Activated CD8-positive, alpha-beta memory T cell treated with anti-CD3 and anti-CD28 coated beads, Interleukin-2, amount 50 U/mL, for 1 hour (primary cell): ENCODE measurements around the gene KCNH1.

Experiments used
- DNase-seq: peaks from one replicate; pipeline ENCODE4 v3.0.0-alpha.2; 2020; ENCODE audit errors: extremely low read depth

The KCNH1 gene

GRCh38 chr1:210723646-210724045 is 410.3 kb downstream of the KCNH1 start:
- DNase-seq, result no peak

GRCh38 chr1:210722410-210723081 is 411.4 kb downstream of the KCNH1 start:
- no peak for DNase-seq

DNA sequence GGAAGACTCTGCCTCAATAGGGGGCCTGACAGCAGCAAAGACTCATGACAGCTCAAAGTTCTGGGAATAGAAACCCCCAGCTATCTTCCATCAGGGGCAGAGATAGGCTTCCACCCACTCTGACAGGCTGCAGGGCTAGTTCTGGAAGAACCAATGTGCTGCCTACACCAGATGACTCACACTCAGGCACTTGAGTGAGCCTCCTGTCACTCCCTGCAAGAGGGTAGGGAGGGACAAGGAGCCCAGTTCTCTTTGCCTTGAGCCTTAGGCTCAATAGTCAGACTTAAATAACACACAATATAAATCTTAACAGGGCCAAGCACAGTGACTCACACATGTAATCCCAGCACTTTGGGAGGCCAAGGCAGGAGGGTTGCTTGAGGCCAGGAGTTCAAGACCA is 418.9 kb downstream of the KCNH1 start:
- no peak for DNase-seq

GRCh38 chr1:210711825-210712612 is 421.9 kb downstream of the KCNH1 start:
- DNase-seq, result no peak

DNA sequence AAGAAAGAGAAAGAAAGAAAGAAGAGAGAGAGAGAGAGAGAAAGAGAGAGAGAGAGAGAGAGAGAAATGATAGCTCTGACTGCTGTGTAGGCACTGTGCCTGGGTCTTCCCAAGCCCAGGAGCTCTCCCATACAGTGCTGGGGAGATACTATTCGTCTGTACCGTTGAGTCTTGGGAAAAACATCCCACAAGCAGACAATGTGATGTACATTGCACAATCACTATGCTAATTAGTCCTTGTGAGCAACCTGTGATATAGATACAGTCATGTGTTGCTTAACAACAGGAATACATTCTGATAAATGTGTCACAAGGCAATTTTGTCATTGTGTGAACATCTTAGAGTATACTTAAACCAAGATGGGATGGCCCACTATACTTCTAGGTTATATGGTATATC is 424.2 kb downstream of the KCNH1 start:
- DNase-seq, result no peak

GRCh38 chr1:210707300-210708240 is 426.4 kb downstream of the KCNH1 start:
- no peak for DNase-seq

DNA sequence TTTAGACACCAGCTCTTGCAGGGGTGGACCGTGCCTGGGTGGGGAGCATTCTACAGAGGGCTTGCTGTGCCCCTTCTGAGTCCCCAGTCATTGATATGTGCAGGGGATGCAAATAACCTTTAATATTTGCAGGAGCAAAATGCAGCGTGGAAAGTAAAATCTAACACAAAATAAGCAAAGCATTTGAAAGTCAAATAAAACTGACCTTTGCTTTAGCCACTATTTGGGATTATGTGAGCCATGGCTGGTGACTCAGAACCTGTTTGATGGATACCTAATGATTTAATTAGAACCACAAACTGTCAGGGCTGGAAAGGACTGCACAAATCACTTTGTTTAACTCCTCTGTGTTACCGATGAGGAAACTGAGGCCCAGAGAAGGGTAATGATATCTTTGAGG is 427.7 kb downstream of the KCNH1 start:
- DNase-seq, result no peak

GRCh38 chr1:210705086-210705485 is 428.9 kb downstream of the KCNH1 start:
- DNase-seq, result no peak

DNA sequence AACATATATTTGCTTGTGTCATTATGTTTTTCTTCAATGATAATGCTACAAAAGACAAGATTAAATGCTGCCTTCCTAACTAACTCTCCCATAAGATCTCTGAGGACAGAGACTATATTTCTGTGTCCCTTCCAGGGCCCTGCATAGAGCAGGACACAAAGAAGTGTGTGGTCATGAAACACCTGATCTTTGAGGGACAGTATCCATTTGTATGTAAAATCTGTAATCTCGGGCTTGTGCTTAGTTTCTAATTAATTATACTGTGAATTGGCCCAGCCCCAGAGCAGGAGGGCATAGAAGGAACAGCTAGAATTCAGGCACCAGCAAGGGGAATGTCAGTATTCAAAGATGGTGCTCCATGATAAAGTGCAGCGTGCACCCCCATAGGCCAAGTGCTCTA is 430.4 kb downstream of the KCNH1 start:
- DNase-seq, result no peak

DNA sequence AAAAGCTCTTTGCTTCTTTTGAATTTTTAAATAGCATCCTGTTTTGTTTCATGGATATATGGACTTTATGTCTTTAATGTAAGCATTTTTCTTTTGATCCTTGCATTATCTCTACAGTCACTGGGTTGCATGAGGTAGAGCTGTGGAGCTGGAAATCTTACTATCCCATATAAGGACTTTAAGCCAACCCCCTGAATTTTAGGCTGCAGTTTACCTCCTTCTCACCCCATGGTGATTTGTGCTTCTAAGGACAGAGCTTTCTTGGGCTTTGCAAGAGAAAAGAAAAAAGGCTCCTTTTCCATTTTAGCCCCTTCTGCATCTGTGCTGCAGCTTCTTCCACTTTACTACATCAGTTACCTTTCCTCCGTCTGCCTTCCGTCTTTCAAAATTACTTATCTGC is 431.4 kb downstream of the KCNH1 start:
- DNase-seq, result no peak

DNA sequence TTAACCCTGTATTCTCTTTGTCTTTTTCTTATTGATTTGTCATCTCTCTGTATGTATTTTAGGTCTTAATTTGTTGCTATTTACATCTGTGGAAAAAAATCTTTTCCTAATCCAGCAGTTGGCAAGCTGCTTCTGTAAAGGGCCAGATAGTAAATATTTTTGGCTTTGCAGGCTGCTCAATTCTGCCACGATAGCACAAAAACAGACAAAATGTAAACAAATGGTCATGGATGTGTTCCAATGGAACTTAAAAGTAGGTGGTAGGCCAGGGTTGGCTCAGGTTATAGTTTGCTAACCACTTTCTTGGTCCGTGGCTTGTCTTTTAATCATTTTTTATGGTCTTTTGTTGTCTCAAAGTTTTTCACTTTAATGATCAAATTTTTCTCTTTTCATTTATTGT is 433.4 kb downstream of the KCNH1 start:
- no peak for DNase-seq

GRCh38 chr1:210700083-210700482 is 433.9 kb downstream of the KCNH1 start:
- DNase-seq, result no peak

- no peak for DNase-seq
Observed at GRCh38 chr1:210698661-210699060, 435.3 kb downstream of the KCNH1 start.

DNA sequence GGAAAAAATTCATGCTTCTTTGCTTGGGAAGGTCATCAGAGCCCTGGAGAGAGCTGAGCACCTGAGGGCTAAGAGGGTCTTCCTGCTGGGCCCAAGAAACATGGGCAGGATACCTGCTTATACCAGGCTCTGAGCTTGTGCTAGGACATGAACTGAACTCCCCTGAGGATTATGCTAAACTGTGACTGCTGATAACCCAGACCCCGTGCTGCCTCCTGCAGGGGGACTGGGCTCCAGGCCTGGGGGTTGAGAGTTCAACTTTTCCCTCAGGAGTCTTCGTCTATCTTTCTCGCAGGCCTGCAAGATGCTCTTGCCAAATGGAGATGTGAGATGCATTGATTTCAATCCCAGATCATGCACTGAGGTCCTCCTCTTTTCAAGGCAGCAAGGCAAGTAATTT is 436.8 kb downstream of the KCNH1 start:
- DNase-seq, result no peak

- DNase-seq, result no peak
Observed at GRCh38 chr1:210696709-210697108, 437.2 kb downstream of the KCNH1 start.

GRCh38 chr1:210695026-210695425 is 438.9 kb downstream of the KCNH1 start:
- no peak for DNase-seq

GRCh38 chr1:210692796-210693195 is 441.2 kb downstream of the KCNH1 start:
- no peak for DNase-seq

GRCh38 chr1:210691039-210691610 is 442.8 kb downstream of the KCNH1 start:
- no peak for DNase-seq

DNA sequence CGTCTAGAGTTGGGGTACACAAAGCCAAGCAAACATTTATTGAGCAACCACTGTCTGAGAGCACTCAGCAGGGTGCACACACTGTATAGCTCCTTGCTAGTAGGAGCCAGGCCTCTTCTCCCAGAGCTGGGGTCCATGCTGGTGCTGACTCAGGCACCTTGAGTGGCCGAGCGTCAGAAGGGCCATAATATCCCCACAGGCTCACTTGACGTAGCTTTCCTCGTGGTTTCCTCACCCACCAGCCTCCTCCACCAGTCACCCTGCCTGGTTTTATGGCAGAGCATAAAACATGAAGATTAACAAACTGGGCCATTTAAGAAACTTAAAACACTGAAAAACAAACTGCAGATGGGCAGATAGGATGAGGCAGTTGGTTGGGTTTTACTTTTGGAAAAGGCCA is 443.7 kb downstream of the KCNH1 start:
- no peak for DNase-seq

- DNase-seq, result no peak
Observed at GRCh38 chr1:210689826-210690225, 444.1 kb downstream of the KCNH1 start.

DNA sequence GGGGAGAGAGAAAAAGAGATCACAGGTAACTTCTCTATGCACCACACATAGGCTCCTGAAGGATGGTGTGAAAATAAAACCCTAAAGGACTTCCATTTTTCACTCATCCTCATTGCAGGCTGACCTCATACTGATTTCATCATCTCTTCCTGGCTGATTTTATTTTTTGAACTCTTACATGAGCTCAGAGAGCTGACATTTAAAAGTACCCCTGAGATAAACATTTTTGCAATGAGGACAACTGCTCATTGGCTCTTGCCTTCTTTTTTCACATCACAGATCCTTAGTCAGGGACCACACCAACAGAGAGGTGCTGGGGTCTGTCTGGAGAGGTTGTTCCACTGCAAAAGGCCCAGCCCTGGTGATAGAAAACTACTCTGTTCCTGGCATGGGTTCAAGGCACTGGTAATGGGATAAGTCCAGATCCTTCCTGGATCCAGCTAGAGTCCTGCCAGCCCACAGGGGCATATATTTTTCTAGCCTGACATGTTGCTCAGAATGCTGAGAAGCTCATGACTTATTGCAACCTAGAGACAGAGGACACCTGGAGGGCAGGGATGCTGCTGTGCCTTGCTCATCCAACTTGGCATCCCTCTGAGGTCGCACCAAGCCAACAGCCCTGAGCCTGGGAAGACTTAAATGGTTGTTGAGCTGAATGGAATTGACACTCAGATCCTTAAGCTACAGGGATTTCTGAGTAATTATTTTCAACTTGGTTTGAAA is 445.3 kb downstream of the KCNH1 start:
- no peak for DNase-seq
